ENCODE measurements around the gene SLC44A2.

GRCh38 chr19:10669246-10669645 is 43.9 kb downstream of the SLC44A2 start:
- no peak for TF ChIP-seq POLR2A (IDR thresholded peaks at IDR 0.05)
- no peak for TF ChIP-seq CTCF (IDR thresholded peaks at IDR 0.05)

Data from gastroesophageal sphincter (tissue), 3 donors.